GM19455 (cell line): ENCODE measurements around the gene PPP4R4.
"Not testable (repeated sequence)": the region's sequence is repeated elsewhere in the genome, so short reads cannot be mapped to it uniquely, and the experiment has no call there.

ENCODE experiments used
- ATAC-seq: cut with Tn5 transposase; IDR thresholded peaks from one replicate; pipeline ENCODE4 v1.9.1; 2021; ENCODE audit not compliant: unreplicated experiment

The PPP4R4 gene

GRCh38 chr14:94143239-94143638 is 30.9 kb upstream of the PPP4R4 start:
- no peak for ATAC-seq

- no peak for ATAC-seq
These were observed 30.4 kb upstream of the PPP4R4 start for GRCh38 chr14:94143711-94144110.

- no peak for ATAC-seq
These were observed 29.4 kb upstream of the PPP4R4 start for GRCh38 chr14:94144765-94145164.

GRCh38 chr14:94145902-94146527 is 28.1 kb upstream of the PPP4R4 start:
- no peak for ATAC-seq

- ATAC-seq: no peak
These were observed 21.4 kb upstream of the PPP4R4 start for GRCh38 chr14:94152676-94153075.

GRCh38 chr14:94153750-94154342 is 20.3 kb upstream of the PPP4R4 start:
- no peak for ATAC-seq

GRCh38 chr14:94156143-94156542 is 18.0 kb upstream of the PPP4R4 start:
- not testable (repeated sequence) for ATAC-seq

GRCh38 chr14:94157197-94157596 is 16.9 kb upstream of the PPP4R4 start:
- ATAC-seq: no peak

- ATAC-seq: no peak
These were observed 15.8 kb upstream of the PPP4R4 start for GRCh38 chr14:94158239-94158883.

GRCh38 chr14:94161058-94161457 is 13.1 kb upstream of the PPP4R4 start:
- no peak for ATAC-seq

- no peak for ATAC-seq
These were observed 12.1 kb upstream of the PPP4R4 start for GRCh38 chr14:94161981-94162380.

- no peak for ATAC-seq
These were observed 11.7 kb upstream of the PPP4R4 start for GRCh38 chr14:94162466-94162865.

GRCh38 chr14:94163796-94164195 is 10.3 kb upstream of the PPP4R4 start:
- no peak for ATAC-seq

GRCh38 chr14:94164685-94165431 is 9.3 kb upstream of the PPP4R4 start:
- ATAC-seq: no peak

- no peak for ATAC-seq
These were observed 8.4 kb upstream of the PPP4R4 start for GRCh38 chr14:94165744-94166143.

- ATAC-seq: no peak
These were observed 4.0 kb upstream of the PPP4R4 start for GRCh38 chr14:94170136-94170535.

- no peak for ATAC-seq
These were observed 2.9 kb upstream of the PPP4R4 start for GRCh38 chr14:94171208-94171607.

- ATAC-seq: no peak
These were observed 1.6 kb upstream of the PPP4R4 start for GRCh38 chr14:94172545-94172944.

- no peak for ATAC-seq
These were observed 644 bp upstream of the PPP4R4 start for GRCh38 chr14:94173471-94173884.

- ATAC-seq: no peak
These were observed 485 bp downstream of the PPP4R4 start for GRCh38 chr14:94174604-94175010.

- ATAC-seq: no peak
These were observed 1.1 kb downstream of the PPP4R4 start for GRCh38 chr14:94175011-94175745.
